Smooth muscle cell (in vitro differentiated cells): ENCODE results near the gene CGRRF1. TPM values are rescaled to one million over a fixed set of nuclear protein-coding genes. Genes with fewer than 3 reads are reported as not detected.

Experiments used
- DNase-seq: peaks from one replicate; lab custom pipeline; 2025; ENCODE audit not compliant: unreplicated experiment; lab: John Stamatoyannopoulos, UW
- H2AFZ ChIP-seq: fragments of 200-600 bp; sonication (generic); 2 replicates; pipeline ENCODE4 v1.6.0; 2016; ENCODE audit warnings: antibody characterized with exemption, low read depth, mild to moderate bottlenecking
- H3F3A ChIP-seq: fragments of 200-600 bp; sonication (generic); 2 replicates; pipeline ENCODE4 v1.6.0; 2017; ENCODE audit warnings: antibody characterized with exemption, low read depth
- H3K27ac ChIP-seq: fragments of 200-600 bp; sonication (generic); 2 replicates; pipeline ENCODE4 v1.5.1; 2016; ENCODE audit warnings: low read depth, mild to moderate bottlenecking
- H3K27me3 ChIP-seq: fragments of 200-600 bp; sonication (generic); 2 replicates; pipeline ENCODE4 v1.6.1; 2016; ENCODE audit warnings: low read depth, mild to moderate bottlenecking
- H3K36me3 ChIP-seq: fragments of 200-600 bp; sonication (generic); 2 replicates; pipeline ENCODE4 v1.5.1; 2016; ENCODE audit warnings: low read depth
- H3K4me1 ChIP-seq: fragments of 200-600 bp; sonication (generic); 2 replicates; pipeline ENCODE4 v1.5.1; 2016; ENCODE audit warnings: low read depth
- H3K4me2 ChIP-seq: fragments of 200-600 bp; sonication (generic); 2 replicates; pipeline ENCODE4 v1.6.0; 2016; ENCODE audit warnings: mild to moderate bottlenecking
- H3K4me3 ChIP-seq: fragments of 200-600 bp; sonication (generic); 2 replicates; pipeline ENCODE4 v1.5.1; 2016; ENCODE audit warnings: mild to moderate bottlenecking
- H3K79me2 ChIP-seq: fragments of 200-600 bp; sonication (generic); 2 replicates; pipeline ENCODE4 v1.6.0; 2016; ENCODE audit warnings: low read depth, mild to moderate bottlenecking
- H3K9ac ChIP-seq: fragments of 200-600 bp; sonication (generic); 2 replicates; pipeline ENCODE4 v1.6.0; 2016; ENCODE audit warnings: low read depth
- H3K9me3 ChIP-seq: fragments of 200-600 bp; sonication (generic); replicated peaks from 2 replicates; pipeline ENCODE4 v1.5.1; 2016; ENCODE audit warnings: low read depth
- H4K20me1 ChIP-seq: fragments of 200-600 bp; sonication (generic); 2 replicates; pipeline ENCODE4 v1.6.0; 2016; ENCODE audit warnings: low read depth
- WGBS: methylation state at CpG from one replicate; pipeline ENCODE4 v1.1.7; 2016; ENCODE audit warnings: low lambda C conversion rate; 5-methylcytosine and 5-hydroxymethylcytosine counted together
- polyA plus RNA-seq: library from polyadenylated mRNA; unstranded; fragments of >200 nt; fragmentation: Nextera tagmentation; extraction: Ambion mirVana; gene quantifications from 2 replicates; pipeline ENCODE4 v1.2.1, GENCODE V29; 2016
- total RNA-seq: library from RNA; depleted of rRNA; stranded (reverse); fragments of >200 nt; gene quantifications from 2 replicates; pipeline ENCODE4 v1.2.3, GENCODE V29; 2014
- TF ChIP-seq, protein P1 (sequence below): fragments of 200-600 bp; sonication (generic); IDR thresholded peaks from 2 replicates; pipeline ENCODE4 v1.5.1; 2017; ENCODE audit warnings: borderline replicate concordance, mild to moderate bottlenecking, antibody characterized with exemption; ENCODE audit not compliant: insufficient read depth, poor library complexity, severe bottlenecking

Gene CGRRF1
- total and polyA plus RNA-seq, 2 experiments from 2014 or later: 20.7 to 30.6 TPM

DNA sequence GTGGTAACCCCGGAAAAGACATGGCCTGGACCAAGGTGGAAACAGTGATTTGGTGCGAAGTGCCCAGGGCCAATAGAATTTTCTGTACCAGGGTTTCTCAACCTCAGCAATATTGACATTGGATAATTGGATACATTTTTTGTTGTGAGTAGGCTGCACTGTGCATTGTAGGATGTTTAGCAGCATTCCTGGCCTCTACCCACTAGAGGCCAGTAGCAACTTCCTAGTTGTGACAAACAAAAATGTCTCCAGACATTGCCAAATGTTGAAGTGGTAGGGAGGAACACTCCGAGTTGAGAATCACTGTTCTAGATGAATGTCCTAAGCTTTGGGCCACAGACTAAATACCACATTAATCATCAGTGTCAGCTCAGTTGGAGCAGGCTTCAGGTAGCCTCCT is 6.2 kb upstream of the CGRRF1 start:
- Histone ChIP-seq H3K4me2 (no peak overlapping the region), H3K36me3 (no peaks in the 10 kb centered on the region), H3K4me1 (no peaks in the 10 kb centered on the region), H3K27ac (no peak overlapping the region), H2AFZ (peak overlapping the region; percentile 11), H3K27me3 (no peaks in the 10 kb centered on the region), H3K9me3 (no peaks in the 10 kb centered on the region), H3F3A (no peaks in the 10 kb centered on the region), H3K4me3 (no peak overlapping the region), H4K20me1 (no peaks in the 10 kb centered on the region), H3K9ac (no peak overlapping the region), H3K79me2 (no peaks in the 10 kb centered on the region)
- WGBS: 88% methylated on average over 3 of the region's 3 CpGs
- no peak for DNase-seq
- TF ChIP-seq, protein P1, sequence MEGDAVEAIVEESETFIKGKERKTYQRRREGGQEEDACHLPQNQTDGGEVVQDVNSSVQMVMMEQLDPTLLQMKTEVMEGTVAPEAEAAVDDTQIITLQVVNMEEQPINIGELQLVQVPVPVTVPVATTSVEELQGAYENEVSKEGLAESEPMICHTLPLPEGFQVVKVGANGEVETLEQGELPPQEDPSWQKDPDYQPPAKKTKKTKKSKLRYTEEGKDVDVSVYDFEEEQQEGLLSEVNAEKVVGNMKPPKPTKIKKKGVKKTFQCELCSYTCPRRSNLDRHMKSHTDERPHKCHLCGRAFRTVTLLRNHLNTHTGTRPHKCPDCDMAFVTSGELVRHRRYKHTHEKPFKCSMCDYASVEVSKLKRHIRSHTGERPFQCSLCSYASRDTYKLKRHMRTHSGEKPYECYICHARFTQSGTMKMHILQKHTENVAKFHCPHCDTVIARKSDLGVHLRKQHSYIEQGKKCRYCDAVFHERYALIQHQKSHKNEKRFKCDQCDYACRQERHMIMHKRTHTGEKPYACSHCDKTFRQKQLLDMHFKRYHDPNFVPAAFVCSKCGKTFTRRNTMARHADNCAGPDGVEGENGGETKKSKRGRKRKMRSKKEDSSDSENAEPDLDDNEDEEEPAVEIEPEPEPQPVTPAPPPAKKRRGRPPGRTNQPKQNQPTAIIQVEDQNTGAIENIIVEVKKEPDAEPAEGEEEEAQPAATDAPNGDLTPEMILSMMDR: peak; percentile 23

DNA sequence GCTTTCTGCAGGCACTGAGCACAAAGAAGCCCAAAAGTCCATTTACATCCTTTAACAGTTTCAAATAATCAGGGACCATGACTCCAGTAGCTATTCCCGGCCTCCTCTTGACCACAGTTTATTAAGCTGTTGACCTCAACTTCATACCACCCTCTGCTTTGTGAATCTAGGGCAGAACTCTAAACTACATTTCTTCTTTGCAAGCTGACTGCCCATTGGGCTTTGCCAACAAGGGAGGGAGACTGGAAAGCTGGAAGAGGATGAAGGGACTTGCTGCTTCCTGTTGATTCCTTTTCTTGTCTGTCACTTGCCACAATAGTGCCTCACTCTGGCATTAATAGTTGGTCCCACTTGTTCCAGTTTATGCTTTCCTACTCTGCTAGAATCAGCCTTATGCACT is 2.7 kb downstream of the CGRRF1 start:
- Histone ChIP-seq H3K4me1 (peaks cover 10% of the 10 kb centered on the region), H3K27me3 (no peaks in the 10 kb centered on the region), H3K79me2 (peaks cover 75% of the 10 kb centered on the region), H4K20me1 (no peaks in the 10 kb centered on the region), H3K4me3 (no peak overlapping the region), H2AFZ (no peak overlapping the region), H3F3A (no peaks in the 10 kb centered on the region), H3K4me2 (no peak overlapping the region), H3K9me3 (peaks cover 5% of the 10 kb centered on the region), H3K36me3 (peaks cover 11% of the 10 kb centered on the region), H3K9ac (no peak overlapping the region), H3K27ac (no peak overlapping the region)
- TF ChIP-seq, protein P1: no peak
- no peak for DNase-seq
- WGBS: 70% methylated on average over 1 of the region's 1 CpG

DNA sequence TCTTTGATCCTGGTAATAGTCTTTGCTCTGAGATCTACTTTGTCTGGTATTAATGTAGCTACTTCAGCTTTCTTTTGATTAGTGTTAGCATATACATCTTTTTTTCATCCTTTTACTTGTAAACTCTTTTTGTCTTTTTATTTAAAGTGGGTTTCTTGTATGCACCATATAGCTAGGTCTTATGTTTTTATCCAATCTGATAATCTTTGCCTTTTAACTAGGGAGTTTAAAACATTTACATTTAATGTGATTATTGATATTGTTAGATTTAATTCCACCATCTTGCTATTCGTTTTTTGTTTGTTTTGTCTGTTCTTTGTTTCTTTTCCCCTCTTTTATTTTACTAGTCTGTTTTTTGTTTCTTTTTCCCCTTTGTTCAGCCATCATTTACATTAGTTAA is 6.0 kb downstream of the CGRRF1 start:
- Histone ChIP-seq H3K9me3 (peaks cover 5% of the 10 kb centered on the region), H3K4me1 (peaks cover 2% of the 10 kb centered on the region), H3F3A (no peaks in the 10 kb centered on the region), H3K4me3 (no peak overlapping the region), H4K20me1 (no peaks in the 10 kb centered on the region), H3K27ac (no peak overlapping the region), H3K9ac (no peak overlapping the region), H2AFZ (no peak overlapping the region), H3K4me2 (no peak overlapping the region), H3K27me3 (no peaks in the 10 kb centered on the region), H3K36me3 (peaks cover 11% of the 10 kb centered on the region), H3K79me2 (peaks cover 92% of the 10 kb centered on the region)
- 90% methylated on average over 1 of the region's 1 CpG for WGBS
- no peak for DNase-seq
- TF ChIP-seq, protein P1: no peak

DNA sequence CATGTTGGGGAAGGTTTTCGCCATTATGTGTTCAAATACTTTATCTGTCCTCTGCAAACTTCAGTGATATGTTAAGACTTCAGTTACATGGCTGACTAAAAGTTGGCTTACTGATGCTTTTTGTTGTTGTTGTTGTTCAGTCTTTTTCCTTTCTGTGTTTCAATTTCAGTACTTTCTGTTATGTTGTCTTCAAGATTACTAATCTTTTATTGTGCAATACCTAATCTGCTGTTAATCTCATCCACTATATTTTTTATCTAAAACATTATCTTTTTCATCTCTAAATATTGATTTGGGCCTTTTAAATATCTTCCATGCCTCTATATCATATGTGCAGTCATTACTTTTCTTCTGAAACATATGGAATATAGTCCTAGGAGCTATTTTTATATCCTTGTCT is 7.0 kb downstream of the CGRRF1 start:
- TF ChIP-seq, protein P1: no peak
- no peaks in the 10 kb centered on the region for H3K4me1 ChIP-seq
- 93% methylated on average over 1 of the region's 1 CpG for WGBS
- peaks cover 86% of the 10 kb centered on the region for H3K79me2 ChIP-seq
- no peak overlapping the region for H3K4me2 ChIP-seq
- no peak overlapping the region for H3K4me3 ChIP-seq
- no peaks in the 10 kb centered on the region for H3K27me3 ChIP-seq
- peaks cover 11% of the 10 kb centered on the region for H3K36me3 ChIP-seq
- H4K20me1 ChIP-seq: peaks cover 4% of the 10 kb centered on the region
- H3K9me3 ChIP-seq: peaks cover 5% of the 10 kb centered on the region
- no peak for DNase-seq
- no peak overlapping the region for H3K27ac ChIP-seq
- no peak overlapping the region for H3K9ac ChIP-seq
- no peaks in the 10 kb centered on the region for H3F3A ChIP-seq
- no peak overlapping the region for H2AFZ ChIP-seq
